Cerebellar nuclear complex (tissue), 1 donor: ENCODE measurements around the gene TNRC6B.
"Not testable (repeated sequence)": the region's sequence is repeated elsewhere in the genome, so short reads cannot be mapped to it uniquely, and the experiment has no call there.

Experiments
- DNase-seq, 2 experiments: peaks; one replicate each; lab custom pipeline; 2025; lab: John Stamatoyannopoulos, UW

The TNRC6B gene

DNA sequence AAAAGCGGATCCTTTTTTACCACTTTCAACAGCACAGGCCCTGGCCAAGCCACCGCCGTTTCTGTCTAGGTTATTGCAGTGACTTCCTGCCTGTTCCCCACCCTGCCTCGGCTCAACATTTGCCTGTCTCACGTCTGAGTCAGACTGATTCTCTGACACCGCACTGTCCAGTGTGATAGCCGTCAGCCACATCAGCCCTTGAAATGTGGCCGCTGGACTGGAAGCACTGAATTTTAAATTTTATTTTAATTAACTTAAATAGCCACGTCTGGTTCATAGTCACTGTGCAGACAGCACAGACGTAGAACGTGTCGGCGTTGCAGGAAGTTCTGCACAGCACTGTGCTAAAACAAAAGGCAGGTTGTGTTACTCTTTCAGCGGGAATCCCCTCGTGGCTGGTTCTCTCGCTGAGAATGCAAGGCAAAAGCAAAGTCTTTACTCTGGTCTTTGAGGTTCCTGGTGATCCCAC, 112.3 kb downstream of the TNRC6B start:
- no peak for DNase-seq

DNA sequence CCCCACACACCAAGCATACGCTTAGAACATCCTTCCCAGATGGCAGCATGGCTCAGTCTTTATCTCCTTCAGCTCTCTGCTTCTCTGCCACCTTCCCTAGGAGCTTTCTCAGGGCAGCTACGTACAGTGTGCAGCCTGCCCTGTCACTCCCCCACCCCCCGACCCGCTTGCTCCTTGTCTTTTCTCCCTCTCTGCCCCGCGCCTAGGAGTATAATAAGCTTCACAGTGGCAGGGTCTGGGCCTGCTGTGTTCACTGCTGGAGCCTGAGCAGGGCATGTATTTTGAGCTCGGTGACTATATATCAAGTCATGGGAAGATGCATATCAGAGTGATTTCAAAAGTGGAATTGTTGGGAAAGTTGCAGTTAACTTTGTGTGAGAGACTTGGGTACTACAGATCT, 112.8 kb downstream of the TNRC6B start:
- DNase-seq: no peak

DNA sequence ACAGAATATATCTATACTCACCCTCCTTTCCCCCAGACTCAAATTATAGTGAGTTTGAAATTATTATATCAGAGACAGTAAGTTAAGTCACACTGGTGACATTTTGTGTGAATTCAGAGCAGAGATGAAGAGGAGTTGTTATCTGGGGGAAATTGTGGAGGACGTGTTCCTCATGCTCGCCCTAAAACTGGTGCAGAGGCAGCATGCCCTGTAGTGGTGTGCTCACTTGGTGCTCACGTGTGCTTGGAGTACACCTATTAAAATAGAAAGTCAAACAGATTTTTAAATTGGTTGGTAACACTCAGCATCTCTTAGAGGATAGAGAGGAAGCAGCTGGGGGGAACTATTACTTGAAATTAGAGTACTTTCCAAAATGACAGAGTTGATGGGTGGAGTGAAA, 117.0 kb downstream of the TNRC6B start:
- DNase-seq: no peak

DNA sequence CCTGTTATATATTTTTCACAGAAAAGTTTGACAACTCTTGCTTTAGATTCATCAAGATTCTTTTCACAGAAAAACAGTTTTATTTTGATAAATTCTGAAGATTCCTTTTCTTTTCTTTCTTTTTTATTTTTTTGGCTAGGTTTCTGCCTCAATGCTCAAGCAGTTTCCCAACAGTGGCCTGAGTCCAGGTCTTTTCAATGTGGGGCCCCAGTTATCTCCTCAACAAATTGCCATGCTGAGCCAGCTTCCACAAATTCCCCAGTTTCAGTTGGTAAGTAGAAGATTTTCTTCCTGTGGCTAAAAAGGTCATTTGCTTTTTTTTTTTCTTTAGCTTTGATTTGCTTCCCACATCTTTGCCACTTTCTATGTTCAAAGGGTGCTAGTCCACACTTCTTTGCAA, 122.6 kb downstream of the TNRC6B start:
- no peak for DNase-seq

DNA sequence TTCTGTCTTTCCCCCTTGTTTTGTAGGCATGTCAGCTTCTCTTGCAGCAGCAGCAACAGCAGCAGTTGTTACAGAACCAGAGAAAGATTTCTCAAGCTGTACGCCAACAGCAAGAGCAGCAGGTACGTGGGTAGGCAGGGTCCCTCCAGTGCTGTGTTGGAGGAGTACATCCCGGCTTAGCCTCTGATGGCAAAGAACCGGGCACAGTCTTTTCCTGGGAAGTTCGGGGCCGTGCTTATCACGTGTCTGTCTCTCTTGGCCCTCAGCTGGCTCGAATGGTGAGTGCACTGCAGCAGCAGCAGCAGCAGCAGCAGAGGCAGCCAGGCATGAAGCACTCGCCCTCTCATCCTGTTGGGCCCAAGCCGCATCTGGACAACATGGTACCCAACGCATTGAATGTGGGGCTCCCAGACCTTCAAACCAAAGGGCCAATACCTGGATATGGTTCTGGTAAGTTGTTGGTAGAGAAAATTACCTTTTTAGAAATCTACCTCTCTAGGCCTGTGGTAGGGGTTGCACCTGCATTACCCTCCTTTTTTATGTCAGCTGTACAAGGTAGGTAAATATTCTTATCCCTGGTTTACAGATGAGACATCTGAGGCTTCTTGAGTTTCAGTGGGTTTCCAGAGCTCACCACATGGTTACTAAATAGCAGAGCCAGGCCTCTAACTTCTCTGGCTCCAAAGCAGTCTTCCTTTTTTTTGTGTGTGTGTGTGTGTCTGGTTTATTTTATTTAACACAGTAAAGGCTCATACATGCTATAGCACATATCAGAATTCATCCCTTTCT, 123.4 kb downstream of the TNRC6B start:
- no peak for DNase-seq

DNA sequence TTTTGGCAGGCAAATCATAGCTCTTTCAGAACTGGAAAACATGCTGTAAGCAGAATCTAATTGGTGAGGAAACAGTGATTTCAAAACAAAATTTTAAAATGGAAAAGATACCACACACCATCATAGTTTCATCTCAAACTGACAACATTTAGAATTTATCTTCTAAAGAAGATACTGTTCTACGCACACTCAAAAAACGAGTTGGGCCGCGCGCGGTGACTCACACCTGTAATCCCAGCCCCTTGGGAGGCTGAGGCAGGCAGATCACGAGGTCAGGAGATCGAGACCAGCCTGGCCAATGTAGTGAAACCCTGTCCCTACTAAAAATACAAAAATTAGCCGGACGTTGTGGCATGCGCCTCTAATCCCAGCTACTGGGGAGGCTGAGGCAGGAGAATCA, 124.4 kb downstream of the TNRC6B start:
- DNase-seq: no peak

DNA sequence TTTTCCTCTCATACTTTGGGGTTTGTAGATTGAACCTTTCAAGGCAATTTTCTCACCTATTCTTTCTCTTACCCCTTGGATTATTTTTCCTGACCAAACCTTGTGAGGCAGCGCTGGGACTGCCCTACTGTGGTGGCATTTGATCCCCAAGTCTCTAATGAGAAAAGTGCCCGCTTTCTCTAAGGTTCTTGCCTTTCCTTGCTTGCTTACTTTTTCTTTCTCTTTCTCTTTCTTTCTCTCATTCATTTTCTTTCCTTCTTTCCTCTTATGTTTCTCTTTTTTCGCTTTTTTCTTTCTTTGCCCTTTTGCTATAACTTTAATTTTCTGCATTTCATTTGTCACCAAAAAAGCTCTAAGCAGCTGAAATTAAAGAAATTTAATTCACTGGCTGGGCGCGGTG, 127.9 kb downstream of the TNRC6B start:
- no peak for DNase-seq

DNA sequence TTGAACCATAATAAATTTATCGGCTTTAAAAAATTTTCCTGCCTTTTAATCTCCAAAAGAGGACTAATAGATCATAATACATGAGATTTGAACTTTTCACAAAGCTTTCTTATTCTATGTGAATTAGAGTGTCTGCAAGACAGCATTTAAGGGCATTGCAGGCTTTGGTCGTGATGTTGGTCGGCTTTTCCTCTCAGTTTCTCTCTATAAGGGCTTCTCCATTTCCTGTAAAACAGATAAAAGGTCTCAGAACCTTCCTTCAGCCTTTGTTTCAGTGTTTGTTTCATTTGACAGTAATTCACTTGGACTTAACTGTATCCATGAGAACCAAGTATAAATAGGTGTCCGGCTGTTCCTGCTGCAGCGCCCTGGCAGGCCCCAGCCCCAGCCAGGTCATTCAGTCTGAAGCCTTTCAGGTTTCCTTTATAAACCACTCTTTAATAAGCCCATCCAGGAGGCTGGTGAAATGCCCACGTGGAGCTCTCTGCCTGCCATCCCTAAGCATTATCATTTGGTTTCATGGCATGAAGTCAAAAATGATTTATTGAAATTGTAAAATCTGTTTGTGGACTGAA, 131.4 kb downstream of the TNRC6B start:
- no peak for DNase-seq

DNA sequence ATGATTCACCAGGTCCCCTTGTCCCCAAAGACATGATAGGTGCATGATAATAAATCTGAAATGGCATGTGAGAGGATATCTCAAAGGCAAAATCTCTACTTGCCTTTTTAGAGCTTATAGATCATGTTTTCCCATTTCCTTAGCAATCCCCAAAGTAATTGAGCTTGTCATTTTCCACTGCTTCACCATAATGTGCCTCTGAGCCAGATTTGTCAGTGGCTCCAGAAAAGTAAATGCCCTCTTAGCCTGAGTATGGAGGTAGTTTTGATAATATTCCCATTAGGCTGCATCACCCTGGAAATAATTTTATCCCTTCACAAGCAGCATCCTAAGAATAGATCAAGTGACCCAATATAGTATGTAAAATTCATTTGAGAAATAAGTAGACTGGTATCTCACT, 131.9 kb downstream of the TNRC6B start:
- DNase-seq: no peak

DNA sequence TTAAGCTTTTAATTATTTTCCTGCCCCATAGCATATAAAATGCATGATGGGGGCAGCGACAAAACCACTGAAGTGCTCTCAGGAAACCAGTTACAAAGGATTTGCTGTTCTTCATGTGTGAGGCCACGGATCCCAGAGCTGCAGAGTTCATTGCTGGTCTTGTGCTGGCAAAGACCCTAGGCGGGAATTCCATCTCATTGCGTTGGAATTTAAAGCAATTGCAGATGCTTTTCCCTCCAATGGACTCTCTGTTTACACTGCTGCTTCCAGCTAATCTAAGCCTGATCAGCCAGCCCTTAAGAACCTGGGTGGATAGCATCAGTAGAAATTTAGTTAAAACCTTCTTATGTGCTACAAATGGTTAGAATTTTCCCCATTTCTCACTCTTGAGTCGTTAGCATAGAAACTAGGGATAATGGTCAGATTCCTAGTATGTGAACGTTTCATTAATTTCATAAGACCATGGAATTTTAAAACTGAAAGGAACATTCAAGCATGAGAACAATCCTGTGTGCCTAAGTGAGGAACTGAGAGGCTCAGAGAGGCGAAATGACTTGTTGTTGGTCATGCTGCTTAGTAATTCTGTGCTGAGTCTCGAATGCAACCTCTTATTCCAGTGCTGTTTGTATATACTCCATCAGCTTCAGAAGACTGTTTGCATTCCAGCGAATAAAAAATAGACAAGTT, 132.5 kb downstream of the TNRC6B start:
- DNase-seq: no peak

DNA sequence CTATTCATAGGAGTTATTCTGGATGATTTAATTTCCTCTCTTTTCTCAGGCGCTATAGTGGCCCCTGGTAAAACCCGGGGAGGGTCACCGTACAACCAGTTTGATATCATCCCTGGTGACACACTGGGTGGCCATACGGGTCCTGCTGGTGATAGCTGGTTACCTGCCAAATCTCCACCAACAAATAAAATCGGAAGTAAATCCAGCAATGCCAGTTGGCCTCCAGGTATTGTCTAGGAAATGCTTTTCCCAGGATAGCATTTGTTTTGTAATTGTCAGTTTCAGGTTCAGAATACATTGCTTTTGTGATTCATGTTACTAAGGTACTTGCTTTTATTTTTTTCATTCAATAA, 133.0 kb downstream of the TNRC6B start:
- DNase-seq: peak in 1 of 2 experiments; percentile 19

DNA sequence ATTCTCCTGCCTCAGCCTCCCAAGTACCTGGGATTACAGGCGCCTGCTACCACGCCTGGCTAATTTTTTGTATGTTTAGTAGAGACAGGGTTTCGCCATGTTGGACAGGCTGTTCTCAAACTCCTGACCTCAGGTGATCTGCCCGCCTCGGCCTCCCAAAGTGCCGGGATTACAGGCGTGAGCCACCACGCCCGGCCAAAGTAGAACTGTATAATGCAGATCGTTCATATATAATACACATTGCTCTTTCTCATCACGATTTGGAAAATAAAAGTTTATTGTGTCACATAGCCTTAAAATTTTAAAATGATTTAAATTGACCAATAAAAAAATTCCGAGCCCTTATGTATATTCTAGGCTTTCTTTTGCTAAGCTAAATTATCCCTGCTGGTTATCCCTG, 133.9 kb downstream of the TNRC6B start:
- DNase-seq: not testable (repeated sequence)

DNA sequence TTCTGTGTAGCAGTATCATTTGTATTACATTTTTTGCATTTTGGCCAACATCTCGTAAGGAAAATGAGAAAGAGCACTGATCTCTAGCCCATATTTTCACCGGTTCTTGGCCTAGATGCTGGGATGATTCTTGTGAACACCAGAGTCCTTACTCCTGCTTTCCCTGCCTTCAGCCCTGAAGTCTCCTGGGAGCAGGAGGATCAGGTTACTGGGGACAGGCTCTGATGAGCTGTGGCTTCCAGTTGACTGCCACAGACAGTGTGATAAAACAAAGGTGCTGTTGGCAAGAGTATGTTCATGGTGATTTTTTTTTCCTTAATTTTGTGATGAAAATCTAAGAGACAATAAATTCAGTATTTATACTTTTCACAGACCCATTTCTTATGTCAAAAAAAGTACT, 134.3 kb downstream of the TNRC6B start:
- no peak for DNase-seq

DNA sequence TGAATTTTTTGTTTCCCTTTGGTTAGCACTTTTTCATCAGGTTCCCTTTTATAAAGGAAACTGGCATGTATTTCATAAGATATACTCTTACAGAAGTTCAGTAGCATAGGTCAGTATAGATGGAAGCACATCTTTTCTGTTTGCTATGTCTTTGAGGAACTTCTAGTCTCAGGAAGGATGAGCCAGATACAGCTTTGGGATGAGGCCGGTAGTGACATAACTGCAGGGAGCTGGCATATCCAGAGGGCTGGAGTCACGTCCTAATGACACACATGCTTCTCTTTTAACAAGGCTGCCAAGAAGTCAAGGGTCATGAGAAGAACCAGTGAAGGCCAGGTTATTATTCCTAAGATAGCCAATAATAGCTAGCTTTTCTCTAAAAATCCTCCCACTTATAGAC, 135.3 kb downstream of the TNRC6B start:
- DNase-seq: no peak

DNA sequence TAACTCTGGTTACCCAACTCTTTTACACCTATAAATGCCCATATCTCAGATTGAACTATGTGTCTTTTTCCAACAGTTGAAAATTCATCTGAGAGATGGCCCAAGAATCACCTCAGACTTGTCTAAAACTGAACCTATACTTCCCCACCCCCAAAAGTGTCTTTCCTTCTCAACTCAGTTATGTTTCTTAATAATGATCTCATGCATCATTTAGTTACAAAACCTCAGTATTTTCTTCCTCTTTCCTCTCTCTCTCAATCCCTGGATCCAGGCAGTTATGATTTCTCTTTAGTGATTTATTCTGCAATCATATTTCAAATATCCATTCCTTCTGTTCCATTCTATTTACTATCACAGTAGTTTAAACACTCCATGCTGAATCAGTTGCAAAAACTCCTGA, 136.3 kb downstream of the TNRC6B start:
- DNase-seq: no peak

DNA sequence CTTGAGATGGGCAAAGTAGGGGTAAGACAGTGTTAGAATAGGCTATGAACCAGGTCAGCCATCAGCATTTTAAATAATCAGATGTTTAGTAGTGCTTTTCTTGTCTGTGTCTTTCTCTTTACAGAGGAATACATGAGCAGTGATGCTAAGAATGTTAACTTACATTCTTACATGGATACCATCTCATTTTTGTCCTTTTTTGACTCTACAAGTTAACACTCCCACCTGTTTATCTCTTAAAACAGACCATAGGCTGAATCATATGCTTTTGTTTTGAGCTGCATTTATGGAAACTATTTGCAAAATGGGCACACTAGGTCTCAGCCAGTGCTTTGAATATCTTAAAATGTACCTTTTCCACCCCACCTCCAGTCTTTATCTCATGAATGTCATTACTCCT, 143.0 kb downstream of the TNRC6B start:
- no peak for DNase-seq

DNA sequence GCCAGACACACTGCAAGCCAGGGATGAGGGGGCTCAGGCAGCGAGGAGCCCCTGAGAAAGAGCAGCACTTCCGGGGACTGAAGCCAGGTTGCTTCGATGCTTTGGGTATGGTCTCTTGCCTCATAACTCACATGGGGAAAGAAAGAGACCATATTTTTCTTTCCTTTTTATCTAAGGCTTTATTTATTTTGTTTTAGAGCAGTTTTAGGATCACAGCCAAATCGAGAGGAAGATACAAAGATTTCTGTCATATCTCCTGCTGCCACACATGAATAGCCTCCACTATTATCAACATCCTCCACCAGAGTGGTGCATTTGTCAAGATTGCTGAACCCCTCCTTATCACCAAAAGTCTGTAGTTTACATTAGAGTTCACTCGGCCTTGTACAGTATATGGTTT, 144.3 kb downstream of the TNRC6B start:
- DNase-seq: no peak

DNA sequence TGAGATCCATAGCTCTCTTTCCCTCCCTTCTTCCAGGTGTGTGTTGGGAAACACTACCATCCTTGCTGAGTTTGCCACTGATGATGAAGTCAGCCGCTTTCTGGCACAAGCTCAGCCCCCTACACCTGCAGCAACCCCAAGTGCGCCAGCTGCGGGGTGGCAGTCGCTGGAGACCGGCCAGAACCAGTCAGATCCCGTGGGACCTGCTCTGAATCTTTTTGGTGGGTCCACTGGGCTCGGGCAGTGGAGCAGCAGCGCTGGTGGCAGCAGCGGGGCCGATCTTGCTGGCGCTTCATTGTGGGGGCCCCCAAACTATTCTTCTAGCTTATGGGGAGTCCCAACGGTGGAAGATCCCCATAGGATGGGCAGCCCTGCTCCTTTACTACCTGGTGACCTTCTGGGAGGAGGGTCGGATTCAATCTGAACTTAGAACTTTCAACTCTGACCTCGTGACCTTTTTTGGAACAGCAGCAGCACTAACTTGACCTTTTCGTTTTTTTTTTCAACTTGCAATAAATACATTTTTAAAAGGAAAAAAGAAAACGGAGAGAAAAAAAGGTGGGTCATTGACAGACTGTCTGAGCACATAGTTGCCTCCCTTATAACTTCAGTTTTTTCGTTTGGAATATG, 145.2 kb downstream of the TNRC6B start:
- no peak for DNase-seq

DNA sequence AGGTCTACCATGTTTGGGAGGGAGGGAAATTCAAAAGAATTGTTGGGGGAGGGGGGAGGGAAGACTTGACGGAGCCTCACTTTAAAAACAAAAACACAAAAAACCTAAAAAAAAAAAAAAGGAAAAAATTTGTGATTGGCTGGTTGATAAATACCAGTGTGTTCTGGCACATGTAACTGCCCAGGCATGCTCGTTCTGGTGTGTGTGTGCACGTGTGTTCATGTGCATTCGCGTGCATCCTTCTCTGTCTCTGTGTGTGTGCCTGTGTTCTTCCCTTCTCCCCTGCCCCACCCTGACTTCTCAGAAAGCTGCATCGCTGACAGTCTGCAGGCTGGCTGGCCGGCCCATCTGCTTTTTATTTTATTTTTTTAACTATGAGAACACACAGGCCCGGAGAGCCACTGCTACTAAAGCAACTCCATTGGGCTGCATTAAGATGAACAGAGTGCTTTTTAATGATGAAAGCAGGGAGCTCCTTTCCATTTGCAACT, 146.0 kb downstream of the TNRC6B start:
- DNase-seq: no peak

DNA sequence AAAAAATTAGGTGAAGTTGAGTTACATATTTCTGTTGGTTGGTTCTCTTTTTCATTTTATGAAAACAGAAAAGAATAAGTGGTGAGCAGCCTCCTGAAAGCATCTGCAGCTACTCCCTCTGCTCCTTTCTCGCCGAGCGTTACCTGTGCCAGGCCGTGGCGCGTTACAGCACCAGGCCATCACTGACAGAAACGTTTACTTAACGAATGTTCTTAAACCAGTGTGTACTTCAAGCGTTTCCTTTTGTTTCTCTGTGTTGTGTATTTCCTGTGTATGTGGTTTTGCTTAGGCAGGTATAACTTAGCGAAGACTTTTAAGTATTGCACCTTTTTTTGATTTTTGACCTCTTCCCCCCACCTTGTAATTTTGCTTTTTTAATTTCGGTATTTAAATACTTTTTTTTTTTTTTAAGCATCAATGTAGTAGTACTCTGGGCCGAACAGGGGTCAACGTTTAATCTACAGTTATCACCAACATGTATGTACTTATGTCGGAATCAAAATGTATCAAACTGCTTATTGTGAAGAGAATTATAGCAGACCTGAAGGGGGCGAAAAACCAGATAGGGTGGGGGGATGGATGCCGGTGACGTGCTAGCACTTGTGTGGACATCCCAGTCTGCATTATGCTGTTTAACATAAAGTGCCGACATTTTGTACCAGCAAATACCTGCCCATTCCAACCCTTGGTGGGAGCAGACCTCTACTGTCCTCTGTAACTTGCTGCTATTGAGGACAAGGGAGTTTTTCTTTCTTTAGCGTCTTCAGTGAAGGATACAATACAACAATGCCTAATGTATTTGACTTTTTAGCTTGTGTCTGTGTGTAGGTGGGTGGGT, 147.0 kb downstream of the TNRC6B start:
- DNase-seq: no peak

DNA sequence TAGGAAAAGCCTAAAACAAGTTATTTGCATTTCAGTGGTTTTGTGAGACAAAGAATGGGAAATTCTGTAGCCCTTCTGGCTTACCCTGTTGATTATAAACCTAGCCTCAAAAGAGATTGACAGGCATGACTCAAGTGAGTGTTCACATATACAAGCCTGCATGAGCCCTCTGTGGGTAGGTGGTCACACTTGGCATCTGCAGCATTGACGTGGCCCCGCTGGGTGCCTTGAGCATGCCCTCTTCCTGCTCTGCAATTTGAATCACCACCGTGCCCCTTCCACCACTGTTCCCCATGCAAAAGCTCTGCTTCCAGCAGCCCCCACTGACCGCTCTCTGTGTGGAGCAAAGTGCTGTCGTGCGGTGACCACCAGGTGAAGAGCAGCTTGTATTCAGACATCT, 147.6 kb downstream of the TNRC6B start:
- DNase-seq: no peak
